ENCODE data around the gene HTR3C. TPM values are rescaled to one million over a fixed set of nuclear protein-coding genes. Genes with fewer than 3 reads are reported as not detected.
"Not testable (repeated sequence)": the region's sequence is repeated elsewhere in the genome, so short reads cannot be mapped to it uniquely, and the experiment has no call there.

HTR3C gene
- total RNA-seq, 1 donor from 2014 or later: not detected

DNA sequence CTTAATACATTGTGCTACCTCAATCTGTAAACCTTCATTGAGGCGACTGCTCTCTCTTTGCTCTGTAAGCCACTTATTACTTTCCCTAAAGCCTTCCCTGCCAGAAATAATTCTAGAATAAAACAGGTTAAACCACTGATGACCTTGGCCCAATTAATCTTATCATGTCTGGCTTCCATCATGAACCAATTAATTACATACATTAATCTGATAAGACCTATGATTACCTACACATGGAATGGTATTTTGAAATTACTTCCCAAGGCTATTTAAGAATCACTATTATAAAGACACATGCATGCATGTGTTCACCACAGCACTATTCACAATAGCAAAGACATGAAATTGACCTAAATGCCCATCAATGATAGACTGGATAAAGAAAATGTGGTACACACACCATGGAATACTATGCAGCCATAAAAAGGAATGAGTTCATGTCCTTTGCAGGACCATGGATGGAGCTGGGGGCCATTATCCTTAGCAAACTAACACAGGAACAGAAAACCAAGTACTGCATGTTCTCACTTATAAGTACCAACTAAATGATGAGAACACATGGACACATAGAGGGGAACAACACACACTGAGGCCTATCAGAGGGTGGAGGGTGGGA lies 24.5 kb upstream of the HTR3C start:
- intact Hi-C loops (cut with DNase I); ATAC-seq (ENCODE audit: poor library complexity); DNase-seq: not testable (repeated sequence)

DNA sequence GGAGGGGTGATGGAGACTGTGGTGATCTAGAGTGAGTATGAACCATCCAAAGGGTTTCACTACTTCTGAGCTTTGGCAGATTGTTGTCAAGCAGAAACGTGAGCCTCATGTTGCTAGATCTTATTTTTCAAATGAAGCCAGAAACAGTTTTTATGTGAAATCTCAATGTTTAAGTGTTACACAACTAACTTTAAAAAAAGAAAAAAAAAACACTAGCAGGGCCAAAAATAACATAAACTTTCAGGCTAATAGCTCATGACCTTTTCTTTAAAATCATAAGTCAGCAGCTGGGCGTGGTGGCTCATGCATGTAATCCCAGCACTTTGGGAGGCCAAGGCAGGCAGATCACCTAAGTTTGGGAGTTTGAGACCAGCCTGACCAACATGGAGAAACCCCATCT lies 23.4 kb upstream of the HTR3C start:
- ATAC-seq (ENCODE audit: poor library complexity) (no peak), DNase-seq (no peak)
- intact Hi-C loops (cut with DNase I): no loop called here

DNA sequence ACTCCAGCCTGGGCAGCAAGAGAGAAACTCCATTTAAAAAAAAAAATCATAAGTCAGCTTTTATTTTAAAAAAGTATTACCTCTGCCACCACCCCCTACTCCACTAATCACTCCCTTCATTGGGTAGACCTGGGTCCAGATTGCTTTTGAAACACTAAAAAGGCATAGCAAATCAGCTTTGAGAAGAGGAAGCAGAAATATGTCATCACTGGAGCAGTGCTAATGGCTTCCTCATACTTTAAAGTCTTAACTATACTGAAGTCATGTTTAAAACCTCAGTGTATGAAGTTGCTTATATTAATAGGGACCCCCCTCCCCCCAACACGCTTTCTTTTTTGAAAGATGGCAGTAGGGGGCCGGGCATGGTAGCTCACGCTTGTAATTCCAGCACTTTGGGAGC lies 22.3 kb upstream of the HTR3C start:
- DNase-seq (no peak), ATAC-seq (ENCODE audit: poor library complexity) (no peak)
- intact Hi-C loops (cut with DNase I): no loop called here

DNA sequence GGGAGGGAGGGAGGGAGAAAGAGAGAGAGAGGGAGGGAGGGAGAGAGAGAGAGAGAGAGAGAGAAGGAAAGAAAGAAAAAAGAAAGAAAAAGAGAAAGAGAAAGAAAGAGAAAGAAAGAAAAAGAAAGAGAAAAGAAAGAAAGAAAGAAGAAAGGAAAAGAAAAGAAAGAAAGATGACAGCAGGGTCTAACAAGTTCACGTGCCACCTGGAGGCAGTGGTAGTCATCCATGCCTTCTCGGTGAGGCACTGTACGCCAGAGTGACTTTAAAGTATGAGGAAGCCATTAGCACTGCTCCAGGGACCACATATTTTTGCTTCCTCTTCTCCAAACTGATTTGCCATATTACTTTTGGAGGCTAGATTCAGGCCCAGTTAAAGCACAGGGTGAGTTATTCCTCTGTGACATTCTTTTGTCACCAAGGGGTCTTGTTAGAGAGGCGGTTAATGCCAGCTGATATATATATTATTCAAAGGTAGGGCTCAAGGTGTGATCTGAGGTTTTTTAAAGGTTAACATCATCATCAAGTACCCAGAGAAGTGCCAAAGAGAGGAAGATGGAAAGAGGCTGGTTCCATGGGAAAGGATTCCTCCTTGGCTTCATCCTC lies 21.6 kb upstream of the HTR3C start, which contains the start of gene HTR3D:
Gene HTR3D, plus strand, starts transcription at position 556 of the 606 bp plus-strand sequence. Its CDS starts 0 bp downstream, at position 556.
- intact Hi-C loops (cut with DNase I): no loop called here
- DNase-seq (no peak), ATAC-seq (ENCODE audit: poor library complexity) (no peak)

DNA sequence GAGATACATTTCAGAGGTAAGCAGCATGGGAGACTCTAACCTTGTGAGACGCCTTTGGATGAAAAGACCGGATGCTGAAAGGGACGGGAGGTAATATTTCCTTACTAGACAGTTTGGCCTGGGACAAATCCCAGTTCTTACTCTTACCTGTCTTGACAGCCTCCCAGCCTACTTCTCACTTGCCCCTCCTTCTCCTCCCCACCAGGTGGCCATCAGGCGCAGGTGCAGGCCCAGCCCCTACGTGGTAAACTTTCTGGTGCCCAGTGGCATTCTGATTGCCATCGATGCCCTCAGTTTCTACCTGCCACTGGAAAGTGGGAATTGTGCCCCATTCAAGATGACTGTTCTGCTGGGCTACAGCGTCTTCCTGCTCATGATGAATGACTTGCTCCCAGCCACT lies 15.0 kb upstream of the HTR3C start:
- intact Hi-C loops (cut with DNase I): no loop called here
- no peak for DNase-seq
- ATAC-seq (ENCODE audit: poor library complexity): no peak

DNA sequence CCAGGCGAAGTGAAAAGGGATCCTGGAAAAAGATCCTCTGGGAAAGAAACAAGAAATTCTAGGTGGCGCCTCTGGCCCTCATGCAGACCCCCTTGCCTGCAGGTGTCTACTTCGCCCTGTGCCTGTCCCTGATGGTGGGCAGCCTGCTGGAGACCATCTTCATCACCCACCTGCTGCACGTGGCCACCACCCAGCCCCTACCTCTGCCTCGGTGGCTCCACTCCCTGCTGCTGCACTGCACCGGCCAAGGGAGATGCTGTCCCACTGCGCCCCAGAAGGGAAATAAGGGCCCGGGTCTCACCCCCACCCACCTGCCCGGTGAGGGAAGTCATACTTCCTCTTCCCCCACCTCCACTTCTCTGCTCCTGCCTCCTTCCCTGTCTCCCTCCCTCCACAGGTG lies 14.5 kb upstream of the HTR3C start:
- intact Hi-C loops (cut with DNase I); ATAC-seq (ENCODE audit: poor library complexity); DNase-seq: not testable (repeated sequence)

DNA sequence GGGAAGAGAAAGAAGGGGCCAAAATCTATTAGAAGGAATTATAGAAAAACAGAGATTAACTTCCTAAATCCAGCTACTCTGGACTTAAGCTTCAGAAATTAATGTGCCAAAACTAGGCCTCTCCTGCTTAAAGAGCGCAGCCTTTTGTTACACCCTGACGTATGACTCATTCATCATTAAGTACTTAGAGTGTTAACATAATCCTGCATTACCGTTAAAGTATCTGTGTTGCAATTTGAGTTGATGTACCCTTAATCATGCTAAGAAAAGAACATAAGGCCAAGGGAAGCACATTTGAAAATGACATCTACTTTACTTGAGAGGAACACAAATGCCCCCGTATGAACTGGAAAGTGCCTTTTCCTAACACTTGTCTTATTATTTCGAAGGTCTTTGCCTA lies 13.4 kb upstream of the HTR3C start:
- no peak for DNase-seq
- ATAC-seq (ENCODE audit: poor library complexity): no peak
- intact Hi-C loops (cut with DNase I): no loop called here

DNA sequence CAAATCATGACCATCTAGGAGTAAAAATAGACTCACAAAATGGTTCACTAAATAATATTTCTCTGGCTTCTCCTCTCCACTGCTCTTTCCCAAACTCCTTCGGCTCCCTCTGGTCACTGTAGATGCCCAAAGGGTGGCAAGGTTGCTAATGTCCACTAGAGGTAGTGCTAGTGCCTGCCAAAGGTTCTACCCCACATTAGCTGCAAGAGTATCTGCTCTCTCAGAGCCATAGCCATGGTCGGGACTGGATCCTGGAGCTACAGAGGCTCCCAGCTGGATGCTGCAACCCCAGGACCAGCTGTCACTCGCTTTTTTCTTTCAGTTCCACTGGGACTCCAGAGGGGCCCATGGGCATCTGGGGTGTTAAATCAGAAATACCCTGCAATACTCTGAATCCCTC lies 12.8 kb upstream of the HTR3C start:
- intact Hi-C loops (cut with DNase I): no loop called here
- ATAC-seq (ENCODE audit: poor library complexity) (no peak), DNase-seq (no peak)

DNA sequence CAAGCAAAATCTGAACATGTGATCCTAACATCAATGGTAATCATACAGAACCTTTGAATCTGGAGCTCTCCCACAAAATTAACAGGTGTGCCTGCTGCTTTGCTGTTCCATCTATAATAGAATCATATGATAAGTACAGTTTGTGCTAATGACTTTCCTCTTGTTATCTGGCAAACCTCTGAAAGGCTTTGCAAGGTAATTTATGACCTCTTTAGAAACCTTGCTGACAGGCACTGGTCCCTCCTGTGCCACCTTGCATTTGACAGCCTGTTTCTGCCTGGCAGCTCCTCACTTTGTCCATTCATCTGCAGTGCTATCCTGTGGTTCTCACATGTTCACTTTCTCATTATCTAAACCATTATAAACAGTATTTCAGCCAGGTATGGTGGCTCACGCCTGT lies 10.2 kb upstream of the HTR3C start:
- intact Hi-C loops (cut with DNase I): no loop called here
- ATAC-seq (ENCODE audit: poor library complexity) (no peak), DNase-seq (no peak)

DNA sequence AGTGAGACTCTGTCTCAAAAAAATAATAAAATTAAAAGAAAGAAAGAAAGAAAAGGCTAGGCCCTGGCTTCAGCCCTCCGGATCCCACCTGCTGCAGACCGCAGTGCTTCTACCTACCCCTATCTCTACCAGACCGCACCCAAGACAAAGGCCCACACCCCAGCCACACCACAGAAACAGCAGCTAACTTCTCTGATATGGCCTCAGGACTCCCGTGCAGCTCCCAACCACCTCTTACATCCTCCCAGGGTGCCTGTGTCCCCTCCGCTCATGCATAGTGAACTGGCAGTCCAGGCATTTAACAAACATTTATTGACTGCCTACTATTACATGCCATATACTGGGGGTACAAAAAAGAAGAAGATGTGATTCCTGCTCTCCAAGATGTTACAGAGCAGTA lies 6.9 kb upstream of the HTR3C start:
- DNase-seq (no peak), ATAC-seq (ENCODE audit: poor library complexity) (no peak)
- intact Hi-C loops (cut with DNase I): no loop called here

DNA sequence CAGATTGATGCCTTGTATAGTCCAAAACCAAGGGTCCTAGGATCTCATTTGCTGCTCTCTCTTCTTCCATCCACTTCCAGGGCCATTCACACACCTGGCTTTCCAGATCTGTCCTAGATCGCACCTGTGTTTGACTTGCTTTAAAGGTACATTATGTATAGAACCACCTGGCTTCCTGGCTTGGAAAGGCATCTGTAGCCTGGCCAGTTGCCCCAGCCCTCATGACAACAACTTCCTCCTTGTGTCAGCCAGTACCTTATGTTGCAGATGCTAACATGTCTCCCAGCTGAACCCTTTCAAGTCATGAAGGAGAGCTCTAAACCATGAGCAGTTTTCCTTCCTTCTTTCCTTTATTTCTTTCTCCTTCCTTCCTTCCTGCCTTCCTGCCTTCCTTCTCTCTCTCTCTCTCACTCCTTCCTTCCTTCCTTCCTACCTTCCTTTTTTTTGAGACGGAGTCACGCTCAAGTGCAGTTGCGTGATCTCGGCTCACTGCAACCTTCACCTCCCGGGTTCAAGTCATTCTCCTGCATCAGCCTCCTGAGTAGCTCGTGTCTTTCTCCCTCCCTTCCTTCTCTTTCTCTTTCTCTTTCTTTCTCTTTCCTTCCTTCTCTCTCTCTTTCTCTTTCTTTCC lies 2.5 kb upstream of the HTR3C start:
- DNase-seq: no peak
- ATAC-seq (ENCODE audit: poor library complexity): no peak
- intact Hi-C loops (cut with DNase I): no loop called here

DNA sequence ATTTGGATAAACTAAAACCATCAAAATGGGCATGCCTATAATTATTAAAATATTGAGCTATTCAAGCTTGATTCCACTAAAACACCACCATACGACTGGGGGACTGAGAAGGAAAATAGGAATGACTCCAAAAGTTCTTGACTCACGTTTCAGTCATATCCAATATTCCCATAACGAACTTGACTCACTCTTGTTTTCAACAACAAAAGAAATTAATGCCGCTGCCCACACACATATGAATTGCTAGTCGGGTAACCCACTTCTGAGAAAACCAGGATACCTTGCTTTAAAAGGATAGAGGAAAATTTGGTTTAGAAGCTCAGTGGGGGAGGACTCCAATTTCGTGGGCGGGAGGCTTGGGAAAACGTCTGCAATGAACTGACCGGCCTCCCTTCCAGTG lies 5.2 kb downstream of the HTR3C start:
- intact Hi-C loops (cut with DNase I): no loop called here
- ATAC-seq (ENCODE audit: poor library complexity): no peak

DNA sequence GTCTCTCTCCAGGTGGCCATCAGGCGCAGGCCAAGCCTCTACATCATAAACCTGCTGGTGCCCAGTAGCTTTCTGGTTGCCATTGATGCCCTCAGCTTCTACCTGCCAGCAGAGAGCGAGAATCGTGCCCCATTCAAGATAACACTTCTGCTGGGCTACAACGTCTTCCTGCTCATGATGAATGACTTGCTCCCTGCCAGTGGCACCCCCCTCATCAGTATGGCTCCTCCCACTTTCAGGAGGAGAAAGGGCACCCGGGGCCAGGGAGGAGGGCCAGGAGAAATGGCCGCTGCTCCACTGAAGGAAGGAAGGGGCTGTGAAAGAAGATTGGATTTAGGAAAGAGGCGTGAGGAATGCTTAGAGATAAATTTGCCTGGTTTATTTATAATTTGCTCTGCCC lies 6.6 kb downstream of the HTR3C start:
- ATAC-seq (ENCODE audit: poor library complexity) (no peak), DNase-seq (no peak)
- intact Hi-C loops (cut with DNase I): no loop called here

More for the DNA sequence above, 5.2 kb downstream of the HTR3C start:
- no peak for DNase-seq

DNA sequence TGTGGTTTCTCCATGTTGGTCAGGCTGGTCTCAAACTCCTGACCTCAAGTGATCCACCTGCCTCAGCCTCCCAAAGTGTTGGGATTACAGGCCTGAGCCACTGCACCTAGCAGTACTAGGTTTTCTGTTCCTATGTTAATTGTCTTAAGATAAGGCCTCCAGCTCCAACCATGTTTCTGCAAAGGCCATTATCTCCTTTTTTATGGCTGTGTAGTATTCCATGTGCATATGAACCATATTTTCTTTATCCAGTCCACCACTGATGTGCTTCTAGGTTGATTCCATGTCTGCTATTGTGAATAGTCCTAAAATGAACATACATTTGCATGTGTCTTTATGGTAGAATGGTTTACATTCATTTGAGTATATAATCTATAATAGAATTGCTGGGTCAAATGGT lies 9.8 kb downstream of the HTR3C start:
- ATAC-seq (ENCODE audit: poor library complexity): no peak
- no peak for DNase-seq
- intact Hi-C loops (cut with DNase I): no loop called here

DNA sequence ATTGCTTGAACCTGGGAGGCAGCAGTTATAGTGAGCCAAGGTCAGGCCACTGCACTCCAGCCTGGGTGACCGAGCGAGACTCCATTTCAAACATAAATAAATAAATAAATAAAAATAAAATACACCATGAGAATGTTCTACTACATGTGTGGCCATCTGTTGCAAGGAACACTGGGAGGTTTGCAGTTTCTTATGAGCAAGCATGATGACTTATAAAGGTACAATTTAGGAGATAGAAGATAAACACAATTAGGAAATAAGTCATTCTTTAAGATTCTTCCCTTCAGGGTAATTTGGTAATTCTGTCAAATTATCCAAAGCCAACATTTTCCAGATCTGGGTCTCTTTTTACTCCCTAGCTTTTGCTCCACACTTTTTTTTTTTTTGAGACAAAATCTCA lies 13.4 kb downstream of the HTR3C start:
- ATAC-seq (ENCODE audit: poor library complexity) (no peak), DNase-seq (no peak)
- intact Hi-C loops (cut with DNase I): no loop called here

DNA sequence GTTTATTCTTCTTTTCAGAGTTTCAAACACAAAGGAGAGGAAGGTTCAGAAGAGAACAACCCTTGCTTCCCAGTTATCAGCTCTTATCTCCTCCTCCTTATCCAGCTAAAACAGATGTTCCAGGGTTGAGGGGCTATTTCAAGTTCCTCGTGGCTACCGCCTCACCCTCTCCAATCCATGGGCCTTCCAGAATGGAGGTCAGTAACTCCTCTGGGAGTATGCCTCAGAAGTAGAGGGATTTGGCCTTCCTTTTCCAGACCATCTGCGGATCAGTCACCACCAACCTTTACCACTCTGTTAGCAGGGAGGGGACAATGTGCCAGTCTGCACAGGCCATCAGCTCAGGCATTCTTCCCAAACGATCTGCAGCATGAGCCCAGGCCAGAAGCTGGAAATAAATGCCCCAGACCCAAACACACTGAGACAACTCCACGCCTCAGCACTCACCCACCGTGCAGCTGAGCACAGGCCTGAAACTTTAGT lies 14.8 kb downstream of the HTR3C start:
- intact Hi-C loops (cut with DNase I): no loop called here
- no peak for ATAC-seq (ENCODE audit: poor library complexity)

DNA sequence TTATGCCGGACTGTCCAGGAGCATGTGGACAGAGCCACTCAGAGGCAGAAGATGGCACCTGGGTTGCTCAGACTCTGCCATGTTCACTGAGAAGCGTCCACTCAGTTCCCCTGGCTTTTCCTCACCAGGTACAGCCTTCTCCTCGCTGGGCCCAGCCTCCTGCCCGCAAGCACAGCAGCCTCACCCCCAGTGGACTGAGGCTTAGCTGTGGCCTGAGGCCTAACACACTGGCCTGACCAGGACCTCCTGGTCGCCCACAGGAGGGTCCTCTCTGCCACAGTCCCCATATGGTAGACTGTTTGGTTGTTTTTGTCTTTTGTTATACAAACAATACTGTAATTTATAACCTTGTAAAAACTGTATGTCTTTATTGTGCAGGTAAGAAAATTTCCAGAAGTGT lies 15.5 kb downstream of the HTR3C start:
- no peak for ATAC-seq (ENCODE audit: poor library complexity)
- intact Hi-C loops (cut with DNase I): no loop called here
- DNase-seq: no peak

More for the DNA sequence above, 14.8 kb downstream of the HTR3C start:
- no peak for DNase-seq

DNA sequence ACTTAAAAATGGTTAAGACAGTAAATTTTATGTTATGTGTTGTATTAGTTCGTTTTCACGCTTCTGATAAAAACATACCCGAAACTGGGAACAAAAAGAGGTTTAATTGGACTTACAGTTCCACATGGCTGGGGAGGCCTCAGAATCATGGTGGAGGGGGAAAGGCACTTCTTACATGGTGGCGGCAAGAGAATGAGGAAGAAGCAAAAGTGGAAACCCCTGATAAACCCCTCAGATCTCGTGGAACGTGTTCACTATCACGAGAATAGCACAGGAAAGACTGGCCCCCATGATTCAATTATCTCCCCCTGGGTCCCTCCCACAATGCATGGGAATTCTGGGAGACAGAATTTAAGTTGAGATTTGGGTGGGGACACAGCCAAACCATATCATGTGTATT lies 18.3 kb downstream of the HTR3C start:
- intact Hi-C loops (cut with DNase I); ATAC-seq (ENCODE audit: poor library complexity); DNase-seq: not testable (repeated sequence)

DNA sequence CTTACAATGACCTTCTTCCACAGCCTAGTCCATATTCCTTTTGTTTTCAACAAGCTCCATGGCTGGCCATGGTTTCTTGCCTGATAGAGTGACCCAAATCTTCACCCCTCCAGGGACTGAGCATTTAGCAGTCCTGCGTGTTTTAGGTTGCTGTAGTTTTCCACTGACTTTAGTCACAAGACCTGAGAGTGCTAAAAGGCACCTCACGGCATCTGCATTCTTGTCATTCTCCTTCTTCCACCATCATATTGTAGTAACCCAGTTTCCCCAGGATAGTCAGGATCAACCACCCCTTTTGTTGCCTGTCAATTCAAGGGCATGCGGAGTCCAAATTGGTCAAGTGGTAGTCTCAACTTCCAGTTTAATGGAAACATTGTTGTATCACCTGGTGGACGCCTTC lies 20.8 kb downstream of the HTR3C start:
- ATAC-seq (ENCODE audit: poor library complexity) (no peak), DNase-seq (no peak)
- intact Hi-C loops (cut with DNase I): no loop called here

DNA sequence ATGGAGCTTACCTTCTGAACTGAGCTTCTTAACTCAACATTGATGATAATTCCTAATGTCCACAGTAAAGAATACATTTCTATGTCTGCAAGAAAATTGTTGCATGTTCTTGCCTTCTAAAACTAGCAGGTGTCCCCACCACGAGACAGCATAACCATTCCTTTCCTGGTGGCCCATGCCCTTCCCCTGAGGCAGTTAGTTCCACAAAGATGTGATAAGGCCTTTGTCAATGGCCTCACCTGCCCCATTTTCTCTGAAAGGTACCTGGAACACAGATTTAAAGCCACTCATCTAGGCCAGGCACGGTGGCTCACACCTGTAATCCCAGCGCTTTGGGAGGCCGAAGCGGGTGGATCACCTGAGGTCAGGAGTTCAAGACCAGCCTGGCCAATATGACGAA lies 23.1 kb downstream of the HTR3C start:
- ATAC-seq (ENCODE audit: poor library complexity): no peak
- intact Hi-C loops (cut with DNase I): no loop called here
- DNase-seq: no peak
